ENCODE results near the gene TMUB2. TPM values are rescaled to one million over a fixed set of nuclear protein-coding genes. Genes with fewer than 3 reads are reported as not detected.
A peak's percentile ranks its signal among the peaks of the same experiment; 100 is the strongest.
"Not testable (repeated sequence)": the region's sequence is repeated elsewhere in the genome, so short reads cannot be mapped to it uniquely, and the experiment has no call there.

The TMUB2 gene
- 28.6 and 32.6 TPM in 2 replicates for total RNA-seq (2014; rRNA removed; shearing (Covaris generic))
- 61.1 and 64.0 TPM in 2 replicates for polyA plus RNA-seq (2014; cell fraction: nucleus; rRNA removed)

DNA sequence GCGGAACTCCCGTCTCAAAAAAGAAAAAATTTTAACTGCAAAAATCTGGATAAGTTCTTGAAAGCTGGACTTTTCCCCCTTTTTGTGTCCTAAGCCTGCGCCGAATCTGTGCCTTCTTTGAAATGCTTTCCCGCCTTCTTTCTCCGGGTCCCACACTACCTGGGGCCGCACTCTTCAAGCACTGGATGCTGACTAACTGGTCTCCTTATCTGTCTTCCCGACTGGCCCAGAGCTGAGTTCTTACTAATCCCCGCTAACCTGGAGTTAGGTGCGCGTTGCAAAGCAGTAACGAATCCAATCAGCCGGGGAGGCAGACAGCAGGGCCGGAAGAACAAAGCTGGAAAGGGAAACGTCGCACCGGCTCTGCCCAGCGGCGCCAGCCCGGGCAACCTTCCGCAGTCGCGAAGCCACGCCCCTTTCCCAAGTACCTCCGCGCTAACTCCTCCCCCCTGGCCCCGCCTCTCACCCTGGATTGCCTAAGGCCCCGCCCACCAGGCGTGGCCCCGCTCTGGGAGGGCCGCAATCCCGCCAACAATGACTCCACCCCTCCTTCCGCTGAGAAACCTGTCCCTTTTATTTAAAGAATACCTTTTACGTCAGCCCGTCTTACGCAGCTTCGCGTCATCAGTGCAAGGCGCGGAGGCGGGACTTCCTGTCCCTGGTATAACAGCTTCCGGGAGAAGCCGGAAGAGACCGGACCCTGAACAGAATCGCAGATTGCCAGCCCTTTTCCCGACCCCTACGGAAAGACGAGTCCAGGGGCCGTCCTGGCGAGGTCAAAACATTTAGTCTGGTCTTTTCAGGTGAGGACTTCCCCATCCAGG lies at the start of gene TMUB2:
TMUB2 (plus strand) TSS at position 666 of the 824 bp plus-strand sequence. CDS start 737 bp downstream, outside the sequence.
- DNase-seq (ENCODE audit: extremely low read depth, low read depth), result peak; percentile 99

GRCh38 chr17:44137891-44138709 lies 48.7 kb upstream of the TMUB2 start:
- DNase-seq (ENCODE audit: extremely low read depth, low read depth), result peak; percentile 89

DNA sequence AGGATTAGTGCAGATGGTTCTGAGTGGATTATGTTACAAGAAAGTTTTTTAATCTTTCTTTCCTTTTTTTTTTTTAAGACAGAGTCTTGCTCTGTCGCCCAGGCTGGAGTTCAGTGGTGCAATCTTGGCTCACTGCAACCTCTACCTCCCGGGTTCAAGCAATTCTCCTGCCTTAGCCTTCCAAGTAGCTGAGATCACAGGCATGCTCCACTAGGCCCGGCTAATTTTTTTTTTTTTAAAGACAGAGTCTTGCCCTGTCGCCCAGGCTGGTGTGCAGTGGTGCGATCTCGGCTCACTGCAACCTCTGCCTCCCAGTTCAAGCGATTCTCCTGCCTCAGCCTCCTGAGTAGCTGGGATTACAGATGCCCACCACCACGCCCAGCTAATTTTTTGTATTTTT lies 42.9 kb upstream of the TMUB2 start:
- DNase-seq (ENCODE audit: extremely low read depth, low read depth), result not testable (repeated sequence)

DNA sequence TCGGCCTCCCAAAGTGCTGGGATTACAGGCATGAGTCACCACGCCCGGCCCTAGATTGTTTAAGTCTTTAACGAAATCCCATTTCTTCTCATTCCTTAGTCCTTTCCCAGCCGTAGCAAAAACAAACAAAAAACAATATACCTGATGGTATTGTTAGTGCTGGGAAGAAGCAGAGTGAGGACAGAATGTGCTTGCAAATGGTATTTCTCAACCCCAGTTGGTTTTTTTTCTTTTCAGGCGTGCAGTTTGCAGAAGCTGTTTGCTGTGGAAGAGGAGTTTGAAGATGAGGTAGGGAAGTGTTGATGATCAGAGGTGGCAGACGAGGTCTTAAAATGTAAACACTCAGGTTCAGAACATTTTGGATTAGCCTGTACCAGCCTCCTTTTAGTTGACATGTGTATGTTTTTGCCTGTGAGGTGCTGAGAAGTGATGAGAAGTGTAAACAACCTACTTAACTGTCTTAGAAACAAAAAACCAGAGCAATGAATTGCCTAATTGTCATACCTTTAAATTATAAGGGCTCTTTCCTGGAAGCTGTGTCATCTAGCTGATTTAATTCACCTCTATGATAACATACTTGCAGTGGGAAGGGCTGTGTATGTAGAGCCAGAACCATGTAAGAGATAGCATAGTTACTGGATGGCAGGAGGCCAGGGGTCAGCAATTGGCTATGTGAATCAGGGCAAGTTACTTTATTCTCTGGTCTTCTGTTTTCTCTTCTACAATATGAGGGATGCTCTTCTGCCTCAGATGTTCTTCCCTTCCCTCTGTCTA lies 41.6 kb upstream of the TMUB2 start:
- no peak for DNase-seq (ENCODE audit: extremely low read depth, low read depth)

DNA sequence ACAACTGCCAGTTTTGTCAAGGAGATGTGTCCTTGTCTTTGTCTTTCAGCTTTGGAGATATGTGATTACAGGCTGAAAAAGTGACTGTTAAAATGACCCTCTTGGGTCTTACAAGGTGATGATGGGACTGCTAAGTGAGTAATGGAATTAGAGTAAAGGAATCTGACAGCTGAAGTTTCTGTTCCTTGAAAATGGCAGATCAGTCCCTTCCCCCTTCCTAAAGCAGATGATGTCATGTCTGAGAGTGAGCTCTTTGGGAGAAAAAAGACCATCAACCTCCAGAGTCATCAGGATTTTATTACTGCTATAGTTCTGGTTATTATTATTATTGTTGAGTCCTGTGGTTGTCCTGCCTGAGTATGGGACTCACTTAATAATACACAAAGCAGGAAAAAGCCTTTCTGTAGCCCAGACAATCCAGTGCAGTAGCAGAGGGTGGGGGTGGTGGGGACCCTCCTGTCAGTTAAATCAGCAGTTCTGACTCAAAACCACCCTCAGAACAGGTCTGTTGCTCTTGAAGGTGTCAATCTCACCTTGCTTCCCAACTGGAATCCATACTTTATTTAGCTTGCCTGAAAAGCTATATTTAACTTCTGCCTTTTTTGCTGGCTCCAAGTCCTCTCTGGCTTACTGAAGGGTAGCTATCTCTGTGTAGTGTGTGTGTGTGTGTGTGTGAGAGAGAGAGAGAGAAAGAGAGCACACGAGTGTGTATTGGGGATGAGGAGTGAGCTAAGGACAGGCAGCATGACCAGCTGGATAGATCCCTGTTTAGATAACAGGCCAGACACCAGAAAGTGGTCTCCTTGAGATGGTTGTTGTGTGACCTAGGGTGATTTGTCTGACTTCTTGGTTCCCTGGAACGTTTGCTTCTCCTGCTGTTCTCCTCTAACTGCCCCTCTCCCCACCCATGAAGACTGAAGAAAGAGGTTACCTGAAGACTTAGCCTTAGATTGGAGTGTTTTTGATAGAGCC lies 40.1 kb upstream of the TMUB2 start:
- DNase-seq (ENCODE audit: extremely low read depth, low read depth), result no peak

- no peak for DNase-seq (ENCODE audit: extremely low read depth, low read depth)
Measured at GRCh38 chr17:44147812-44148211, 39.0 kb upstream of the TMUB2 start.

DNA sequence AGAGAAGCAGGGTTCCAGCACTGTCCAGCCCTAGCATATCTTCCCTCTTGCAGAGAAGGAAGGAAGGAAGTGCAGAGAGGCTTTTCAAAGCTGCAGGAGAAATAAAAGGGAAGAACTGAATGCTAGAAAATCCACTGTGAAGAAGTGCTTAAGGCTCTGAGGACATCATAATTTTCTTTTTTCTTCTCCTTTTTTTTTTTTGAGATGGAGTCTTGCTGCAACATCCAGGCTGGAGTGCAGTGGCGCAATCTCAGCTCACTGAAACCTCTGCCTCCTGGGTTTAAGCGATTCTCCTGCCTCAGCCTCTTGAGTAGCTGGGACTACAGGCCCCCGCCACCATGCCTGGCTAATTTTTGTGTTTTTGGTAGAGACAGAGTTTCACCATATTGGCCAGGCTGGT lies 37.7 kb upstream of the TMUB2 start:
- DNase-seq (ENCODE audit: extremely low read depth, low read depth), result not testable (repeated sequence)

DNA sequence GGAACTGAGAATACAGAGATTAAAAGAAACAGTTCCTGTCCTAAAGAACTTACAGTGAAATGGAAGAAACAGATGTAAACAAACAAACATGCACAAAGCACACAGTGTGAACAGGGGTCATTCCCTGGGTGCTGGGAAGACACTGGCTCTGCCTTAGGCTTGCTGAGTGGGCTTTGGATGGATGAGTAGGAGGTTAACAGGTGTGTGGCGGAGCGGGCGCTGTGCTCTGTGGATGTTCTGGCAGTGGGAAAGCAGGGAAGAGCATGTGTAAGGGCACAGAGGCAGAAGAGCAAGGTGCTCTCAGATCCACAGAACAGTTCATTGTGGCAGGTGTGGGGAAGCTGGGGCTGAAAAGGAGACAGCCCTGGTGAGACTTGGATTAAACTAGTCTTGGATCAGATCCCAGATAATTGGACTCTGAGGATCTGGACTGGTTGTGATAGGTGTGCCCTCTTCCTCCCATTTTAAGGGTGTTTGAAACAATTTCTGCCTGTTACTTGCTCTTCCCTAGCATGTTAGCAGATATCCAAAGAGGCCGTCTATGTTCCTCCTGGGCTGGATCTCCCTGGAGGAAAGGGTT lies 36.9 kb upstream of the TMUB2 start:
- DNase-seq (ENCODE audit: extremely low read depth, low read depth), result no peak

GRCh38 chr17:44152875-44153274 lies 33.9 kb upstream of the TMUB2 start:
- no peak for DNase-seq (ENCODE audit: extremely low read depth, low read depth)

DNA sequence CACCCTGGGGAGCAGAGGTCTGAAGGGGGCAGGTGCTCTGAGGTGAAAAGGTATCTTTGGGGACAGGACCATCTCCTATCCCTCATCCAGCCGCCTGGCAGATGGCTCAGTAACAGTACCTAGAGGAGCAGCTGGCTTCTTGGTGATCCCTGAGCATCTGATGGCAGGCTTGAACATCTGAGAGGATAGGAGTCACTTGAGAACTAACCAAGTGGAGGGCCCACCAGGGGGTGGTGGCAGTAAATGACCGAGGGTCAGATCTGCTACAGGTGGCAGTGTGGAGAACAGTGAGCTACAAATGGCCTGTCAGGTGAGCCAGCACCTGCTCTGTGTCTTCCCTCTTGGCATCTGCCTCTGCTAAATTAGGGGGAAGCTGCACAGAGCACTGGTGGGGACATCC lies 31.3 kb upstream of the TMUB2 start:
- no peak for DNase-seq (ENCODE audit: extremely low read depth, low read depth)

- no peak for DNase-seq (ENCODE audit: extremely low read depth, low read depth)
Measured at GRCh38 chr17:44159519-44160210, 27.1 kb upstream of the TMUB2 start.

GRCh38 chr17:44164476-44164875 lies 22.3 kb upstream of the TMUB2 start:
- no peak for DNase-seq (ENCODE audit: extremely low read depth, low read depth)

GRCh38 chr17:44167181-44167861 lies 19.5 kb upstream of the TMUB2 start:
- no peak for DNase-seq (ENCODE audit: extremely low read depth, low read depth)

- DNase-seq (ENCODE audit: extremely low read depth, low read depth), result no peak
Measured at GRCh38 chr17:44170135-44170498, 16.7 kb upstream of the TMUB2 start.

DNA sequence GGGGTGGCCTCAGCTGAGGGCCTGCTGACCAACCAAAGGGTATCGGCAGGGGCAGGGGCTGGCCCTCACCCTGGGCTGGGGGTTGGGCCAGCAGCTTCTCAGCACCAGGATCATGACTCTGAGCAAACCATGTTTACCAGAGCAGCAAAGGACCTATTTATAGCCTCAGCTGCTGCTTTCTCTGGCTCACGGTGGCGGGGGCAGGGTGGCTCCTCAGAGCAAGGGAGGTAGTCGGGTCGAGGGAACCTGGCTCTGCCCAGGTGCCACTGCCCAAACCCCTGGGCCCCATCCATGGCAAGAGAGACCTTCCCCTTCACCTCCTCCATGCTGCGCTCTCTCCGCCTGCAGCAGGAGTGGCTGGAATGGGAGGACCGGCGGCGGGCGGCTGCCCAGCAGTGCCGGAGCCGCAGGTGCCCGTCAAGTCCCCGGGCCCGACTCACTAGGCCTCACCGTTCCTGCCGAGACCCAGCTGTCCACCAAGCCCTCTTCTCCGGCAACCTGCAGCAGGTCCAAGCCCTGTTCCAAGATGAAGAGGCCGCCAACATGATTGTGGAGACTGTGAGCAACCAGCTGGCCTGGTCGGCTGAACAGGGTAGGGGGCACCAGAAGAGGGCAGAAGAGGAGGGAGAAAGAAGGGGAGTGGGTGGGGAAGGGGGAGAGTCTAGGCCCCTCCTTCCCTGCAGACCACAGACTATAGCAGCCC lies 16.1 kb upstream of the TMUB2 start, which contains the start of gene ASB16:
ASB16 (plus strand) TSS at position 206 of the 703 bp plus-strand sequence; CDS start at position 292, 86 bp downstream.
- no peak for DNase-seq (ENCODE audit: extremely low read depth, low read depth)

GRCh38 chr17:44171931-44172455 lies 14.8 kb upstream of the TMUB2 start:
- DNase-seq (ENCODE audit: extremely low read depth, low read depth), result no peak

DNA sequence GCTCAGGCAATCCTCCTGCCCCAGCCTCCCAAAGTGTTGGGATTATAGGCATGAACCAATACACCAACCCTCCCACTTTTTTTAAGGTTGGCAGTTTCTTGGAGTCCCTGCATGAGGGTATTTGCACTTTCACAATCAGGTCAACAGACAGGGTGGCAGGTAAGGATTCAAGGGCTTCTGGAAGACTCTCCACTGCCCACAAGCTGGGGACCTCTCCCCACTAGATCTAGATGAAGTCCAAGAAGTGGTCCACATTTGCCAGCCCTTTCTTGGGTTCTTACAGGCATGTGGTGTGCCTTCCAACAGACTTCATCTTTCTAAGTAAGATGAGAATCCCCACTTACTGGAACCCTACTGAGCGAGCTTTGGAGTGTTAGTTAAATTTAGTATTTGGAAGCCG lies 12.3 kb upstream of the TMUB2 start:
- no peak for DNase-seq (ENCODE audit: extremely low read depth, low read depth)

All from NCI-H460 (cell line).